ENCODE measurements around the gene SIL1. TPM values are rescaled to one million over a fixed set of nuclear protein-coding genes. Genes with fewer than 3 reads are reported as not detected.
"Not testable (repeated sequence)": the region's sequence is repeated elsewhere in the genome, so short reads cannot be mapped to it uniquely, and the experiment has no call there.

Gene SIL1
- total RNA-seq, 1 donor from 2014 or later, result 29.9 TPM

DNA sequence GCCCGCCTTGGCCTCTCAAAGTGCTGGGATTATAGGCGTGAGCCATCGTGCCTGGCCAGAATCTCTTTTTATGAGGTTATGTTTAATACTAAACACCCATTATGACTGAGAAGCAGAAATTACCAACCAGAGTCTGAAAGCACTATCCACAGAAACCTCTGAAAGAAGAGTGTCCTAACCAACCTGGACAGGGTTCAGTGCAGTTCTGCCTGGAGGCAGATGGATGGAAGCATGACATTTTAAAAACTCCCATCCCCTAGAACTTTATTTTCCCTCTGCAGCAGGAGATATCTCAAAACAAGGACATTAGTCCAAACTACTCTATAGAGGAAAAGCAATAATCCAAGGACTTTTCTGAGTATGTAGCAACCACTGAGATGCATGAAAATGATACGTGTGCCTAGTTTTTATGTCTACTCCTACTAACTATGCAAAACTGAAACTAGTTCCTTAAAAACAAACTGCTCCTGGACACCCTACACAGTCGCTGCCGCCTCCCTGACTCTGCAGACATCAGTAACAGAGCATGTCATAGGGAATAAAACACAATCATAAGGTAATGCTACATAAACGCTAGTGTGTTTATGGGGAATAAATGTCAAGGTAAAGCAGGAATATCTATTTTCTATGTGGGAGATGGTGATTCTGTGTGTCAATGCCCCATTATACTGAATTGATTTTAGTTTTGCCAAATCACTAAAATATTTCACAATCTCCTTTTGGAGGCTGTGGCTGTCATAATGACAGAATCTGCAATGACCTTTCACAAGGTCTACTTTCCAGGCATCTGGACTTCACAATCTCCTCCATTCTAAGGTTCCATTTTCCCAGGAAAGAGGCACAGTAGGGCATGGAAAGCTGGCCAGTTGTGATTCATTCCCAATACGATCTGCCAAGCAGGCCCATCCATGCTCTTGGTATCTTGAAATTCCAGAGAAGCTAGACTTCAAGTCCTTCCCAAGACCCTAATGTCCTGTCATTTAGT, 122.8 kb downstream of the SIL1 start:
- Histone ChIP-seq H3K4me3 (ENCODE audit: low read depth, low read length) (no peak overlapping the region), H3K27me3 (ENCODE audit: control insufficient read depth, insufficient read depth, low read length) (no peaks in the 10 kb centered on the region), H3K36me3 (ENCODE audit: control insufficient read depth, insufficient read depth, low read length) (no peaks in the 10 kb centered on the region)
- DNase-seq (ENCODE audit: low read depth), result no peak
- TF ChIP-seq, protein P1, sequence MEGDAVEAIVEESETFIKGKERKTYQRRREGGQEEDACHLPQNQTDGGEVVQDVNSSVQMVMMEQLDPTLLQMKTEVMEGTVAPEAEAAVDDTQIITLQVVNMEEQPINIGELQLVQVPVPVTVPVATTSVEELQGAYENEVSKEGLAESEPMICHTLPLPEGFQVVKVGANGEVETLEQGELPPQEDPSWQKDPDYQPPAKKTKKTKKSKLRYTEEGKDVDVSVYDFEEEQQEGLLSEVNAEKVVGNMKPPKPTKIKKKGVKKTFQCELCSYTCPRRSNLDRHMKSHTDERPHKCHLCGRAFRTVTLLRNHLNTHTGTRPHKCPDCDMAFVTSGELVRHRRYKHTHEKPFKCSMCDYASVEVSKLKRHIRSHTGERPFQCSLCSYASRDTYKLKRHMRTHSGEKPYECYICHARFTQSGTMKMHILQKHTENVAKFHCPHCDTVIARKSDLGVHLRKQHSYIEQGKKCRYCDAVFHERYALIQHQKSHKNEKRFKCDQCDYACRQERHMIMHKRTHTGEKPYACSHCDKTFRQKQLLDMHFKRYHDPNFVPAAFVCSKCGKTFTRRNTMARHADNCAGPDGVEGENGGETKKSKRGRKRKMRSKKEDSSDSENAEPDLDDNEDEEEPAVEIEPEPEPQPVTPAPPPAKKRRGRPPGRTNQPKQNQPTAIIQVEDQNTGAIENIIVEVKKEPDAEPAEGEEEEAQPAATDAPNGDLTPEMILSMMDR (IDR thresholded peaks at IDR 0.05; ENCODE audit: insufficient read depth, low read length, poor library complexity, severe bottlenecking), result no peak

DNA sequence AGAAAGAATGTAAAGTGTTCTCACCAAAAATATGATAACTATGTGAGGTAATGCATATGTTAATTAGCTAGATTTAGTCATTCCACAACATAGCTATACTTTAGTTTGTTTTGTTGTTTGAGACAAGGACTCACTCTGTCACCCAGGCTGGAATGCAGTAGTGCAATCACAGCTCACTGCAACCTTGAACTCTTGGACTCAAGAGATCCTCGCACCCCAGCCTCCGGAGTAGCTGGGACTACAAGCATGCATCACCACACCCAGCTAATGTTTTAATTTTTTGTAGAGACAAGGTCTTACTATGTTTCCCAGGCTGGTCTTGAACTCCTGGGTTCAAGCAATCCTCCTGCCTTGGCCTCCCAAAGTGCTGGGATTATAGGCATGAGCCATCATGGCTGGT, 124.2 kb downstream of the SIL1 start:
- DNase-seq (ENCODE audit: low read depth); H3K36me3 ChIP-seq (ENCODE audit: control insufficient read depth, insufficient read depth, low read length); H3K4me3 ChIP-seq (ENCODE audit: low read depth, low read length); H3K27me3 ChIP-seq (ENCODE audit: control insufficient read depth, insufficient read depth, low read length): not testable (repeated sequence)

DNA sequence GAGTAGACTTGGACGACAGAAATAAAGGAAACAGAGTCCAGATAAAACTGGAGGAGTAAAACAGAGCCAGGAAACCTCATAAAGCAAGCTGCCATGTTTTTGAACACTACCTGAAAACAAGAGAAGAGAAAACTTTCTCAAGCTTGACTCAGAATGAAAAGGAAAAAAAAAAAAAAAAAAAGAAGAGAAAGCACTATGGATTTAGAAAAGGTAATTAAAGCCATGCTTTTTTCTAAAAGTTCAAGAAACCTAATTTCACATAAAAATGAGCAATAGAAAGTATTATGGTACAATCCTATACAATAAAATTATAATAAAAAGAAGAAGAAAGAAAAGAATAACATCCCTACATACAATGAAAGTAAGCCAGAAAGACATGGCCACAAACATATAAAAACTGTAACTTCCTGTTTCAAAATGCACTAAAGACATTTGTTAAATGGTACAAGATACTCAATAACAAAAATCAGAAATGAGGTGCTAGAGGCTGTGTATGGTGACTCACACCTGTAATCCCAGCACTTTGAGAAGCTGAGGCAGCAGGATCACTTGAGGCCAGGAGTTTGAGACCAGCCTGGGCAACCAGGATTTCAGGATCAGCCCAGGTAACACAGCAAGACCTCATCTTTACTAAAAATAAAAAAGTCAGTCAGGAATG, 129.5 kb downstream of the SIL1 start:
- TF ChIP-seq, protein P1 (IDR thresholded peaks at IDR 0.05; ENCODE audit: insufficient read depth, low read length, poor library complexity, severe bottlenecking), result no peak
- no peak overlapping the region for H3K4me3 ChIP-seq (ENCODE audit: low read depth, low read length)
- DNase-seq (ENCODE audit: low read depth), result no peak
- H3K36me3 ChIP-seq (ENCODE audit: control insufficient read depth, insufficient read depth, low read length), result no peaks in the 10 kb centered on the region
- no peaks in the 10 kb centered on the region for H3K27me3 ChIP-seq (ENCODE audit: control insufficient read depth, insufficient read depth, low read length)

DNA sequence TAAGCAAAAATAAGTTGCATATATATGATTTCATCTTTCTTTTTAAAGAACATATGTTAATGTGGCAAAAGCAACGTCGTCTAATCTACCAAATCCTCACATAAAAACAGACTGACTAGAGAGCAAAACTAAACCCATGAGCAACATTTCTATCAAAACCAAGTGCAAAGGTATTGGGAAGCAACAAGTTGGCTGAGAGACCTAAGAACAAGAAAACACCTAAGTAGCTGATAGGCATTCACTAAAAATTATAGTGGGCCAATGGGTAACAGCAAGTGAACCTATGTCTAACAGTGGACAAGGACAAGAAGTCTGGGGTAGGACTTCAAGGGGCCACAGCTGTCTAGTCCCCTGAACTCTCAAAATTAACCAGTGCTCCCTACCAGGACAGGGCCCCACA, 130.1 kb downstream of the SIL1 start:
- TF ChIP-seq, protein P1 (IDR thresholded peaks at IDR 0.05; ENCODE audit: insufficient read depth, low read length, poor library complexity, severe bottlenecking), result no peak
- Histone ChIP-seq H3K36me3 (ENCODE audit: control insufficient read depth, insufficient read depth, low read length) (no peaks in the 10 kb centered on the region), H3K27me3 (ENCODE audit: control insufficient read depth, insufficient read depth, low read length) (no peaks in the 10 kb centered on the region), H3K4me3 (ENCODE audit: low read depth, low read length) (no peak overlapping the region)
- no peak for DNase-seq (ENCODE audit: low read depth)

DNA sequence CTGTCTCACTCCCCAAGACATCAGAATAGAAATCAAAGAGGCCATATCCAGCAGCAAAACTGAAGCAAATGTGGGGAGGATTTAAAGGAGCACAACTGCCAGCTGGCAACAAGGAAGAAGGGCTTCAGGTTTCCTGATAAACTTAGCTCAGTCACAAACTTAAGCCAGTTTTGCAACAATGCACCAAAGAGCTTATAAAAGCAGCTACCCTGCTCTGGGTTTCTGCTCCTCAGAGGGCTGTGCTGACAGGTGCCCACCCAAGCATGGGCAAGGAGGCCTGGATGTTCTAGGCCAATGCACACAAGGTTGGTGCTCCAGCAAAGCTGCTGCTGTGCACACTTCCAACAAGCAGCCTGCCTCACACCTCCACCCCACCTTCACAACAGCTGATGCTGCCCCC, 132.9 kb downstream of the SIL1 start:
- Histone ChIP-seq H3K27me3 (ENCODE audit: control insufficient read depth, insufficient read depth, low read length) (no peaks in the 10 kb centered on the region), H3K36me3 (ENCODE audit: control insufficient read depth, insufficient read depth, low read length) (no peaks in the 10 kb centered on the region), H3K4me3 (ENCODE audit: low read depth, low read length) (no peak overlapping the region)
- TF ChIP-seq, protein P1 (IDR thresholded peaks at IDR 0.05; ENCODE audit: insufficient read depth, low read length, poor library complexity, severe bottlenecking), result no peak
- DNase-seq (ENCODE audit: low read depth), result no peak

DNA sequence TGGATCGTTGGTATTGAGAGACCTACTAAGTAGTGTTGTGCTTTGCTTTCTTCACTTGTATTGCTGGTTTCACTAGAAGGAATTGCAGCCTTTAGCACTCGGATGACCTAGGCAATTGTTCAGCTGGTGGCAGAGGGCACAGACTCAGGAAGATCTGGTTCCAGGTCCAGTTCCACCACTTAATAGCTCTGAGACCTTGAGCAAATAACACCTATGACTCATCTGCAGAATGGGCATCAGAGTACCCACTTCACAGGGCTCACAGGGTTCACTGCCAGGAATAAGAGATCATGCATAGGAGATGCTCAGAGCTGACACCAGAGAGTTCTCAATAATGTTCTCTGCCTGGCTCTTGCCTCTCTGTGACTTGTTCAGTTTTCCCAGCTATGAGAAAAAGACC, 133.6 kb downstream of the SIL1 start:
- H3K36me3 ChIP-seq (ENCODE audit: control insufficient read depth, insufficient read depth, low read length), result no peaks in the 10 kb centered on the region
- DNase-seq (ENCODE audit: low read depth), result no peak
- H3K4me3 ChIP-seq (ENCODE audit: low read depth, low read length), result no peak overlapping the region
- no peaks in the 10 kb centered on the region for H3K27me3 ChIP-seq (ENCODE audit: control insufficient read depth, insufficient read depth, low read length)
- TF ChIP-seq, protein P1 (IDR thresholded peaks at IDR 0.05; ENCODE audit: insufficient read depth, low read length, poor library complexity, severe bottlenecking), result no peak
